Cardiac fibroblast (primary cell): ENCODE measurements around the gene SPTLC2.
"Not testable (repeated sequence)": the region's sequence is repeated elsewhere in the genome, so short reads cannot be mapped to it uniquely, and the experiment has no call there.

ENCODE experiments used
- DNase-seq, 2 donors: peaks; one replicate each; pipeline versions ENCODE4 v3.0.0 to v3.0.0-alpha.2; 2010; ENCODE audit warnings: low read depth in 2 of 2
- H3K4me3 ChIP-seq, 2 donors: replicated peaks in 1 of 2; 1 replicate in 1 of 2; 2 replicates in 1 of 2; pipeline ENCODE4 v1.5.1; 2011; ENCODE audit warnings: low read depth in 2 of 2, low read length in 2 of 2, mild to moderate bottlenecking in 2 of 2, moderate library complexity in 1 of 2
- CTCF ChIP-seq: IDR thresholded peaks from one replicate; pipeline ENCODE4 v1.5.1; 2011; ENCODE audit warnings: low read depth, mild to moderate bottlenecking, low read length, inconsistent platforms

SPTLC2 gene

GRCh38 chr14:77543240-77543551 lies 73.2 kb downstream of the SPTLC2 start:
- H3K4me3 ChIP-seq, result no peak overlapping the region
- DNase-seq, result no peak
- no peak for TF ChIP-seq CTCF

DNA sequence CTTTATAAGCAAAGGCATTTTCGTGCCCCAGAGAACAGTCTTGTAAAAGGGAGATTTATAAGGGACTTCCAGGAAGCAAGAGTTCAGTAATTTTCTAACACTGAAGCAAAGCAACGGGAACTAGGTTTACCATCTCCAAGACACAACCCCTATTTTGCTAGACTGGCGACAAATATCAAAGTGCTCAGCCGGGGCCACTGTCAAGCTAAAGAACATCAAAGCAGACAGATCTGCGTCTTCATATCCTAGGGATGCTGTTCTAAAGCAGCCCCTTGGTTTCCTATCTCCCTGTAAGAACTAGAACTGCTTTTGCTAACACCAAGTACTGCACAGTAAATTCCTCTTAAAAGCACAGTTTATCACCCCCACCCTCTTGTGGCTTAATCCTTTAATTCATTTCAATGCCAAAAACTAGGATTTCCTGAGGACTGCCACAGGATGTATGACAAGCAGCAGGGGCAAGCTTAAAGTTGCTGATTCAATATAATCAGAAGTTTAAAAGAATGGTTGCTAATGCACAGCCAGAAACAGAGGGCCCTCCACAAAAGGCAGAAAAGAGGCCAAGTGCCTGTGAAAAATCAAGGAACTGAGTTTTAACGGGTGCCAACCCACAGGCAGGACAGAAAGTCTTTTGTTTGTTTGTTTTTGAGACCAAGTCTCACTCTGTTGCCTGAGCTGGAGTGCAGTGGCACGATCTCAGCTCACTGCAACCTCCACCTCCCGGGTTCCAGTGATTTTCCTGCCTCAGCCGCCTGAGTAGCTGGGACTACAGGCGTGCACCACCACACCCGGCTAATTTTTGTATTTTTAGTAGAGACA lies 73.8 kb downstream of the SPTLC2 start:
- peak; percentile 10 to 60 for DNase-seq
- TF ChIP-seq CTCF, result no peak
- H3K4me3 ChIP-seq, result no peak overlapping the region

- DNase-seq, result no peak
- TF ChIP-seq CTCF, result no peak
- no peak overlapping the region for H3K4me3 ChIP-seq
Observed at GRCh38 chr14:77541905-77542304, 74.5 kb downstream of the SPTLC2 start.

- not testable (repeated sequence) for DNase-seq, H3K4me3 ChIP-seq
Observed at GRCh38 chr14:77536951-77537350, 79.5 kb downstream of the SPTLC2 start.

DNA sequence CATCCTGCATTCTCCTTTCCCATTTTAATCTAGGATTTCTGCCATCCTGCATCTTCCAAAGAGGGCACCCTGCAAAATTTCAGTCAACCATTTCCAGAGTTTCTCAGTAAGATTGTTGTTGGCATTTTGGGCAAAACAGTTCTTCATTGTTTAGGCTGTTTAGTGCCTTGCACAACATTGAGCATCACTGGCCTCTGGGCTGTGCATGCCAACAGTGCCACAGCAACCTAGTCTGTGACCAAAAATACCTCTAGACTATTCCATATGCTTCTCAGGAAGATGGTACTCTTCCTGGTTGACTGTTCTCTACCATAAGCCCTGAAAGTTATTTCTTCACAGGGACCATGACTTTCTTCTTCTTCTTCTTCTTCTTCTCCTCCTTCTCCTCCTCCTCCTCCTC lies 85.4 kb downstream of the SPTLC2 start:
- no peak overlapping the region for H3K4me3 ChIP-seq
- TF ChIP-seq CTCF, result no peak
- no peak for DNase-seq

GRCh38 chr14:77529963-77530362 lies 86.5 kb downstream of the SPTLC2 start:
- no peak overlapping the region for H3K4me3 ChIP-seq
- no peak for TF ChIP-seq CTCF
- no peak for DNase-seq

- H3K4me3 ChIP-seq, result no peak overlapping the region
- no peak for TF ChIP-seq CTCF
- DNase-seq, result no peak
Observed at GRCh38 chr14:77529213-77529612, 87.2 kb downstream of the SPTLC2 start.

DNA sequence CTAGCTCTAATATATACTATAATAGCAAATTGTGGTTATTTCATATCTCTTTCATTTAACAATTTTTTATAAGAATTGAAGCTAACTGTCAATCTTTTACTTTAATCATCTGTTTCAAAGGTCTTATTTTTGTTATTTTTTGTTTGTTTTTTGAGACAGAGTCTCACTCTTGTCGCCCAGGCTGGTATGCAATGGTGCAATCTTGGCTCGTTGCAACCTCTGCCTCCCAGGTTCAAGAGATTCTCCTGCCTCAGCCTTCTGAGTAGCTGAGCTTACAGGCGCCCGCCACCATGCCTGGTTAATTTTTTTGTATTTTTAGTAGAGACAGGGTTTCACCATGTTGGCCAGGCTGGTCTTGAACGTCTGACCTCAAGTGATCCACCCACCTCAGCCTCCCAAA lies 87.7 kb downstream of the SPTLC2 start:
- H3K4me3 ChIP-seq, DNase-seq: not testable (repeated sequence)
